ENCODE measurements around the gene OTOL1.

The OTOL1 gene

GRCh38 chr3:161549261-161549660, 52.7 kb downstream of the OTOL1 start:
- DNase-seq (ENCODE audit: extremely low read depth, insufficient read length): no peak
- no peak for TF ChIP-seq CTCF (IDR thresholded peaks at IDR 0.05; ENCODE audit: insufficient read depth, low read length, poor library complexity, severe bottlenecking)
- Histone ChIP-seq H3K4me3 (replicated peaks; ENCODE audit: low read depth, low read length) (no peak overlapping the region), H3K27me3 (replicated peaks; ENCODE audit: control insufficient read depth, insufficient read depth, low read length) (no peaks in the 10 kb centered on the region), H3K36me3 (ENCODE audit: control insufficient read depth, insufficient read depth, low read length) (no peaks in the 10 kb centered on the region)

GRCh38 chr3:161550491-161551195, 54.0 kb downstream of the OTOL1 start:
- no peak overlapping the region for H3K4me3 ChIP-seq (replicated peaks; ENCODE audit: low read depth, low read length)
- no peaks in the 10 kb centered on the region for H3K27me3 ChIP-seq (replicated peaks; ENCODE audit: control insufficient read depth, insufficient read depth, low read length)
- no peak for DNase-seq (ENCODE audit: extremely low read depth, insufficient read length)
- H3K36me3 ChIP-seq (ENCODE audit: control insufficient read depth, insufficient read depth, low read length): no peaks in the 10 kb centered on the region
- TF ChIP-seq CTCF (IDR thresholded peaks at IDR 0.05; ENCODE audit: insufficient read depth, low read length, poor library complexity, severe bottlenecking): no peak

- H3K27me3 ChIP-seq (replicated peaks; ENCODE audit: control insufficient read depth, insufficient read depth, low read length): no peaks in the 10 kb centered on the region
- no peak for DNase-seq (ENCODE audit: extremely low read depth, insufficient read length)
- no peak for TF ChIP-seq CTCF (IDR thresholded peaks at IDR 0.05; ENCODE audit: insufficient read depth, low read length, poor library complexity, severe bottlenecking)
- H3K36me3 ChIP-seq (ENCODE audit: control insufficient read depth, insufficient read depth, low read length): no peaks in the 10 kb centered on the region
- H3K4me3 ChIP-seq (replicated peaks; ENCODE audit: low read depth, low read length): no peak overlapping the region
Measured at GRCh38 chr3:161551697-161552096, 55.1 kb downstream of the OTOL1 start.

GRCh38 chr3:161552984-161553560, 56.5 kb downstream of the OTOL1 start:
- TF ChIP-seq CTCF (IDR thresholded peaks at IDR 0.05; ENCODE audit: insufficient read depth, low read length, poor library complexity, severe bottlenecking): no peak
- DNase-seq (ENCODE audit: extremely low read depth, insufficient read length): no peak
- no peaks in the 10 kb centered on the region for H3K36me3 ChIP-seq (ENCODE audit: control insufficient read depth, insufficient read depth, low read length)
- H3K27me3 ChIP-seq (replicated peaks; ENCODE audit: control insufficient read depth, insufficient read depth, low read length): no peaks in the 10 kb centered on the region
- no peak overlapping the region for H3K4me3 ChIP-seq (replicated peaks; ENCODE audit: low read depth, low read length)
